ENCODE data around the gene GINS3. TPM values are rescaled to one million over a fixed set of nuclear protein-coding genes. Genes with fewer than 3 reads are reported as not detected.

The GINS3 gene
- total and polyA plus RNA-seq, 2 experiments from 2014 or later, result 8.8 to 17.8 TPM

GRCh38 chr16:58417035-58417434, 24.8 kb downstream of the GINS3 start (continued):
- no peak for TF ChIP-seq ZNF462 (CRISPR knock-in tag; IDR thresholded peaks at IDR 0.05)
- TF ChIP-seq JUNB (IDR thresholded peaks at IDR 0.05; ENCODE audit: unreplicated experiment), result no peak
- no peak for TF ChIP-seq ETS1 (IDR thresholded peaks at IDR 0.05)
- TF ChIP-seq REST (IDR thresholded peaks at IDR 0.05; ENCODE audit: unreplicated experiment), result no peak
- no peak for TF ChIP-seq ZNF331 (CRISPR knock-in tag; IDR thresholded peaks at IDR 0.05; ENCODE audit: low read depth)
- TF ChIP-seq CTCF (conservative IDR thresholded peaks at IDR 0.05; ENCODE audit: low read depth in 2 of 2), result no peak
- TF ChIP-seq STAT1 (IDR thresholded peaks at IDR 0.05; ENCODE audit: unreplicated experiment), result no peak
- TF ChIP-seq ZNF114 (CRISPR knock-in tag; IDR thresholded peaks at IDR 0.05), result no peak

Data from GM23338 (cell line).